ENCODE measurements around the gene DPF1. TPM values are rescaled to one million over a fixed set of nuclear protein-coding genes. Genes with fewer than 3 reads are reported as not detected.

Gene DPF1
- total RNA-seq, 1 experiment from 2014 or later, result 1.0 TPM

DNA sequence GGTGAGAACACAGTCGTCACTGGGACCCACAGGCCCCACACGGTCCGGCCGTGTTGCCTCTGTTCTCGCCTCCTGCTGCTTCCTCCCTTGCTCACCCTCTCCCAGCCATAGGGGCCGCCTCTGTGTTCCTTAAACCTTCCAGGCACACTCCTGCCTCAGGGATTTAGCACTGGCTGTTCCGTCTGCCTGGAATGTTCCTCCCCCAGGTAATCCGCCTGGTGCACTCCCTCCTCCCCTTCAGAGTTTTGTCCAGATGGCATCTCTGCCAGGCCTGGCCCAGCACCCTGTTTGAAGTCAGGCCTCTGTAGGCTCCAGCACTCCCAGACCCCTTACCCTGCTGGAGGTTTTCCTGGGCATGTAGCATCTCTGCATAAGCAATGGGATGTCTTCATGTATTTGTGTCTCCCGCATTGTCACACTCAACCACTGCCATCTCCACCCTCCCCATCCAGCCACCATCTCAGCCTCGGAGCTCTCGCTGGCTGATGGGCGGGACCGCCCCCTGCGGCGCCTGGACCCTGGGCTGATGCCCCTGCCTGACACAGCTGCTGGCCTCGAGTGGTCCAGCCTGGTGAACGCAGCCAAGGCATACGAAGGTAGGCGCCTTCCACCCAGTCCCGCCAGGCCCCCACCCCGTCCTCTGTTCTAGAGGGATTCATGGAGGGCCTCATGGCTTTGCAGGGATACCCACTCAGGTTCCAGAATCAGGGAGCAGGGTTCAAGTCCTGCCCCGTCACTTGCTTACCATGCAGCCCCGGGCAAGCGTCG, 25.9 kb downstream of the DPF1 start:
- H3K9me3 Mint-ChIP-seq (ENCODE audit: low read depth, unreplicated experiment), result peaks cover 2% of the 10 kb centered on the region
- no peak overlapping the region for H3K4me3 Mint-ChIP-seq (ENCODE audit: low read depth, unreplicated experiment)
- CTCF ChIA-PET, result no interaction called here
- H3K4me1 Mint-ChIP-seq (ENCODE audit: low read depth, unreplicated experiment), result no peaks in the 10 kb centered on the region
- no peak for DNase-seq
- H3K27ac Mint-ChIP-seq (ENCODE audit: unreplicated experiment), result no peak overlapping the region
- H3K36me3 Mint-ChIP-seq (ENCODE audit: insufficient read depth, unreplicated experiment), result peaks cover 52% of the 10 kb centered on the region
- no peaks in the 10 kb centered on the region for H3K27me3 Mint-ChIP-seq (ENCODE audit: unreplicated experiment)
- intact Hi-C loops (cut with micrococcal nuclease; ENCODE audit: unreplicated experiment), result no loop called here
- BruUV-seq (replicated peaks), result no TSS peak
- TF ChIP-seq, protein P1, sequence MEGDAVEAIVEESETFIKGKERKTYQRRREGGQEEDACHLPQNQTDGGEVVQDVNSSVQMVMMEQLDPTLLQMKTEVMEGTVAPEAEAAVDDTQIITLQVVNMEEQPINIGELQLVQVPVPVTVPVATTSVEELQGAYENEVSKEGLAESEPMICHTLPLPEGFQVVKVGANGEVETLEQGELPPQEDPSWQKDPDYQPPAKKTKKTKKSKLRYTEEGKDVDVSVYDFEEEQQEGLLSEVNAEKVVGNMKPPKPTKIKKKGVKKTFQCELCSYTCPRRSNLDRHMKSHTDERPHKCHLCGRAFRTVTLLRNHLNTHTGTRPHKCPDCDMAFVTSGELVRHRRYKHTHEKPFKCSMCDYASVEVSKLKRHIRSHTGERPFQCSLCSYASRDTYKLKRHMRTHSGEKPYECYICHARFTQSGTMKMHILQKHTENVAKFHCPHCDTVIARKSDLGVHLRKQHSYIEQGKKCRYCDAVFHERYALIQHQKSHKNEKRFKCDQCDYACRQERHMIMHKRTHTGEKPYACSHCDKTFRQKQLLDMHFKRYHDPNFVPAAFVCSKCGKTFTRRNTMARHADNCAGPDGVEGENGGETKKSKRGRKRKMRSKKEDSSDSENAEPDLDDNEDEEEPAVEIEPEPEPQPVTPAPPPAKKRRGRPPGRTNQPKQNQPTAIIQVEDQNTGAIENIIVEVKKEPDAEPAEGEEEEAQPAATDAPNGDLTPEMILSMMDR (IDR thresholded peaks at IDR 0.05; ENCODE audit: unreplicated experiment), result no peak

DNA sequence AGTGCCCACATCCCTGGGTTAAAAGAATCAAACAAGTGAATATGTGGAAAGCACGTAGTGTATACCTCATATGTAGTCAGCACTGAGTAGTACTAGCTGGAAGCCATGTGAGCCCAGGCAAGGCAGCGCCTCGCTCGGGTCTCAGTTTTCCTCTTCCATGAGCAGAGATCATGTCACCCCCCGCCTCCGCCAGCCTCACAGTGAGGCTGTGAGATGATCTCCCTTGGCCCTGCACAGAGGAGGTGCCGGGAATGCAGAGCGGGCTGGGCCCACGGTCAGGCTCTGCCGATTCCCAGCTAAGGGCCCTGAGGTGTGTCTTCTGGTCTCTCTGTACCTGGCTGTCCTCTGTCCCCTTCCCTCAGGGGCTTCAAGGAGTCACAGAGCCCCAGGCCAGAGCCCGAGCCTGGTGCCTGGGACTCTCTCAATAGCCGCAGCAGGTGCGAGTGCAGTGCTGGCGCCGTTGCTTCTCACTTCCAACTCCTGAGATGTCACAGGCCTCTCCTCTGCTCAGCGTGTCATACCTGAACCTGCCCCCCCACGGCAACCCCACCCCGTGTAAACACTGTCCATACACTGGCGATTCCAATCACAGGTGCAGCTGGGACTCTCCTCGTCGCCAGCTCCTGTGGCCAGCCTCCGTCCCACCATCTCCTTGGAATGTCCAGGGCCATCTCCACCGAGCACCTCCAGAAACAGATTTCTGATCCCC, 26.9 kb downstream of the DPF1 start:
- BruUV-seq (replicated peaks), result no TSS peak
- H3K4me1 Mint-ChIP-seq (ENCODE audit: low read depth, unreplicated experiment), result no peaks in the 10 kb centered on the region
- no peak overlapping the region for H3K27ac Mint-ChIP-seq (ENCODE audit: unreplicated experiment)
- TF ChIP-seq, protein P1 (IDR thresholded peaks at IDR 0.05; ENCODE audit: unreplicated experiment), result no peak
- H3K9me3 Mint-ChIP-seq (ENCODE audit: low read depth, unreplicated experiment), result peaks cover 2% of the 10 kb centered on the region
- no peak for DNase-seq
- no peaks in the 10 kb centered on the region for H3K27me3 Mint-ChIP-seq (ENCODE audit: unreplicated experiment)
- CTCF ChIA-PET, result no interaction called here
- H3K4me3 Mint-ChIP-seq (ENCODE audit: low read depth, unreplicated experiment), result no peak overlapping the region
- intact Hi-C loops (cut with micrococcal nuclease; ENCODE audit: unreplicated experiment), result no loop called here
- H3K36me3 Mint-ChIP-seq (ENCODE audit: insufficient read depth, unreplicated experiment), result peaks cover 55% of the 10 kb centered on the region

DNA sequence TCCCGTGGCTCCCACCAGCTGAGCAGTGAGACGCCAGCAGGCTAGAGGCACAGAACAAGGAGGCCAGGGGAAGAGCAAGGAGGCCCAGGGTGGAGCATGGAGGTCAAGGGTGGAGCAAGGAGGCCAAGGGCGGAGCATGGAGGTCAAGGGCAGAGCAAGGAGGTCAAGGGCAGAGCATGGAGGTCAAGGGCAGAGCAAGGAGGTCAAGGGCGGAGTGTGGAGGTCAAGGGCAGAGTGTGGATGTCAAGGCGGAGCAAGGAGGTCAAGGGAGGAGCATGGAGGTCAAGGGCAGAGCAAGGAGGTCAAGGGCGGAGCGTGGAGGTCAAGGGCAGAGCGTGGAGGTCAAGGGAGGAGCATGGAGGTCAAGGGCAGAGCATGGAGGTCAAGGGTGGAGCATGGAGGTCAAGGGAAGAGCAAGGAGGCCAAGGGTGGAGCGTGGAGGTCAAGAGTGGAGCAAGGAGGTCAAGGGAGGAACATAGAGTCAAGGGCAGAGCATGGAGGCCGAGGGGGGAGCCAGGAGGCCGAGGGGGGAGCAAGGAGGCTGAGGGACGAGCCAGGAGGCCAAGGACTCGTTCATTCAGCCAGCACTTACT, 27.7 kb downstream of the DPF1 start:
- TF ChIP-seq, protein P1 (IDR thresholded peaks at IDR 0.05; ENCODE audit: unreplicated experiment), result no peak
- peaks cover 2% of the 10 kb centered on the region for H3K9me3 Mint-ChIP-seq (ENCODE audit: low read depth, unreplicated experiment)
- peaks cover 51% of the 10 kb centered on the region for H3K36me3 Mint-ChIP-seq (ENCODE audit: insufficient read depth, unreplicated experiment)
- no TSS peak for BruUV-seq (replicated peaks)
- CTCF ChIA-PET, result no interaction called here
- H3K4me1 Mint-ChIP-seq (ENCODE audit: low read depth, unreplicated experiment), result no peaks in the 10 kb centered on the region
- H3K27ac Mint-ChIP-seq (ENCODE audit: unreplicated experiment), result peak overlapping the region; percentile 3
- intact Hi-C loops (cut with micrococcal nuclease; ENCODE audit: unreplicated experiment), result no loop called here
- no peaks in the 10 kb centered on the region for H3K27me3 Mint-ChIP-seq (ENCODE audit: unreplicated experiment)
- DNase-seq, result no peak
- no peak overlapping the region for H3K4me3 Mint-ChIP-seq (ENCODE audit: low read depth, unreplicated experiment)

DNA sequence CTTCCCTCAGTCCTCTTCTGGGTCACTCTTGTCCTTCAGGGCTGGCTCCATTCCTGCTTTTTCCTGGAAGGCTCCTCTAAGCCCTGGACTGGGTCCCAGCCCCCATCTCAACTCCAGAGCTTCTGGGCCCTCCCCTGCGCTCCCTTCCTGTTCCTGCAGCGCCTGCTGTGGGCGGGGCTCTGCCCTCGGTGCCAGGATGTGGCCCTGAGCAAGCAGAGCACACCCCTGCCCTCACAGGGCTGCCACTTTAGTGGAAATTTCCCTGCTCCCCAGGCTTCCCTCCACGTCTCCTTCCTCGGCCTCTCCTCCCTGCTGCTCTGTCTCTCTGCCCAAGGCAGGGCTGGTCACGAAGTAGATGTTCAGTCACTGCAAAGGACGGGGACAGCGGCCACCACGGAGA, 28.8 kb downstream of the DPF1 start:
- Mint-ChIP-seq H3K4me3 (ENCODE audit: low read depth, unreplicated experiment) (no peak overlapping the region), H3K36me3 (ENCODE audit: insufficient read depth, unreplicated experiment) (peaks cover 49% of the 10 kb centered on the region), H3K27ac (ENCODE audit: unreplicated experiment) (no peak overlapping the region), H3K27me3 (ENCODE audit: unreplicated experiment) (no peaks in the 10 kb centered on the region), H3K4me1 (ENCODE audit: low read depth, unreplicated experiment) (no peaks in the 10 kb centered on the region), H3K9me3 (ENCODE audit: low read depth, unreplicated experiment) (peaks cover 2% of the 10 kb centered on the region)
- TF ChIP-seq, protein P1 (IDR thresholded peaks at IDR 0.05; ENCODE audit: unreplicated experiment), result no peak
- no TSS peak for BruUV-seq (replicated peaks)
- DNase-seq, result no peak
- CTCF ChIA-PET, result interaction anchor here (0.6 kb wide), 1 partner anchor 251 kb away, joined by 3 read pairs; no protein-coding TSS in a partner anchor
- intact Hi-C loops (cut with micrococcal nuclease; ENCODE audit: unreplicated experiment), result no loop called here
